Stimulated activated CD8-positive, alpha-beta memory T cell treated with anti-CD3 and anti-CD28 coated beads, Interleukin-7, amount 100 ng/mL, for 24 hours (primary cell): Measurements from ENCODE around the gene MST1.

Experiments
- DNase-seq: peaks from one replicate; pipeline ENCODE4 v3.0.0-alpha.2; 2020; ENCODE audit warnings: low read depth

MST1 gene

GRCh38 chr3:49674497-49674983, 14.7 kb downstream of the MST1 start:
- DNase-seq: no peak

- peak; percentile 95 for DNase-seq
Observed at GRCh38 chr3:49673715-49674496, 15.4 kb downstream of the MST1 start, which contains the start of gene APEH. Gene APEH, plus strand, starts transcription at chr3:49674351. Its CDS starts 51 bp downstream, at chr3:49674402.

DNA sequence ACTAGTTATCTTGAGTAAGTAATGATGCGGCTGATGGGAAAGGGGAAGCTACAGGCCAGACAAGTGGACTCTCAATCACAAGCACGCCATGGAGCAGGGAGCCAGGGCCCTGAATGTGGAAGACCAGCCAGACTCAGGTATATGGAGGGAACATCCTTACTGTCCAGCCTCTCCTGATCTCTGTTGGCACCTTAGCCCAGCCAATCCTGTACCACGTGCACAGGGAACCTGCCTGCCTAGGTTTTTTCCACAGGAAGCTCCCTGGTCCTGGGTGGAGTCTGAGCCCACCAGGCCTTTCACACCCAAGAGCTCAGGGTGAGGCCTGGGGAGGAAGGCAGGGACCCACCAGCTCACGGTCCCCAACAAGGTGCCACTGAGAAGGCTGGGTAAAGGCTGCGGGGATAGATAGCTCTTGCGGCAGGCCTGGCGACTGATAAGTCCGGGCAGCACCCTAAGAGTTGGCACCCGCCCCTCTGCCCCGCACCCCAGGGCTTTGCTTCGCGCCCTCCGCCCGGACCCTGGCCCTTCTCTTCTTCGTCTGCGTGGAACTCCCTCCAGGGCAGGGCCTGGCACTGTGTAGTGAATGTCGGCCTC, 16.1 kb downstream of the MST1 start:
- DNase-seq: no peak

GRCh38 chr3:49671291-49672288, 17.7 kb downstream of the MST1 start:
- no peak for DNase-seq

- DNase-seq: no peak
Observed at GRCh38 chr3:49670940-49671290, 18.4 kb downstream of the MST1 start.

- DNase-seq: no peak
Observed at GRCh38 chr3:49669352-49669751, 19.9 kb downstream of the MST1 start.

DNA sequence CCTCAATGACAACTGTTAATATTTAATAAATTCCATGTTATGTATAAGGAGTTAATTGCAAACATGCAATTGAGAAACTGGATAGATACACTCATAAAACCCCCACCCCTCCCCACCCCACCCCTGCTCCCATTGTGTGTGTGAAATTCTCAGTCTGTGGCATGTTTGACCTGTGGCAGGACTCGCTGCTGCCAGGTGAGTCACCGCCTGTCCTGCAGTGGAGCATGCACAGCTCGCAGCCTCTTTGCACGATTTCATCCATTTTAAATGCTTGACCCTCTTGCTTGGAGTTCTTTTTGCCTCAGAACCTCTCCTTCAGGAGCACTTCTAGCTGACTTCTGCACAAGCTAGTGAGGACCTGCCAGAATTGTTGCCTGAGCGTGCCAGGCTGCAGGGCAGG, 20.4 kb downstream of the MST1 start:
- no peak for DNase-seq

DNA sequence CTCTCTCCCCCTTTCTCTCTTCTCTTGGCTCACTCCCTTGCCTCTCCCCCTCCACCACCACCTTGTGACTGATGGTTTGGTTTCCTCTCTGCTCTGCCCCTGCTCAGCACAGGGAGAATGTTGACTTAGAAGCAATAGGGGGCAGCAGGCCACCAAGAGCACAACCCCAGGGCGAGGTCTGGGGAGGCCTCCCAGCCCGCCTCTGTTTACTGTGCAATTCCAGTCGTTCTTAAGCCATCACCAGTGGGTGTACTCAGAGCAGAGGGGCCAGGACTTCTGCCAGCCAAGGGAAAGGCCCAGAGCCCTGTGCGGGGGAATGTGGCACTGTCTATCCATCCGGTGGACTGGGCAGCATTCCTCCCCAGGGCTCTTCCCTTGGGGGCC, 20.9 kb downstream of the MST1 start:
- DNase-seq: no peak

DNA sequence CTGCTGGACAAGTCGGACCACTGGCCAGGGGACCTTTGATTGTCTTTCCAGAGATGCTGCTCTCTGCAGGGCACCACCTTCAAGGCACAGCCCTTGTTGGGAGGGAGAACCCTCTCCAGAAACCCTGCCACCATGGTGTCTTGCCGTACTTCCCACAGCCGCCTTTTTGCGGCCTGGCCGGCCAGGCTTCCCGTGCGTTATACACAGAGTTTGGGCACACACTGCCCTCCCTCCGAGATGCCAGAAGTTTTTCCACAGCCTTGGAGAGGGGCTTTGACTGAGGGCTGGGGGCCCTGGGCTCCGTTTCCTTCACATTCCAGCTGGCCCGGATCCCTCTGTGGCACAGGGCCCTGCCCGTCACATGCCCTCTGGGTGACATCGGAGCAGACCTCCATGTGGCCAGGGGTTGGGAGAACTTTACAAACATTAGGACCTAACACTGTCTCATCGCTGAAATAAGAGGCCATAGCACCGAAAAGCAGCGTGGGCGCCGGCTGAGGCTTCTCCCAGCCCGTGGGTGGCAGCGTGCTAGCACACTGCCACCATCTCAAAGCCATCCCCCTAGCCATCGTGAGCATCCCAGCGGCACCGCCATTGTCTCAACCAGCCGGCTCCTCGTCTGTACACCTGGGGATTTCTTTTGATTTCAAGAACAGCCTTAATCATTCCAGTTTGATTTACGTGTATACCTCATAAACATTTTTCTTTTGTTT, 21.4 kb downstream of the MST1 start:
- DNase-seq: no peak

DNA sequence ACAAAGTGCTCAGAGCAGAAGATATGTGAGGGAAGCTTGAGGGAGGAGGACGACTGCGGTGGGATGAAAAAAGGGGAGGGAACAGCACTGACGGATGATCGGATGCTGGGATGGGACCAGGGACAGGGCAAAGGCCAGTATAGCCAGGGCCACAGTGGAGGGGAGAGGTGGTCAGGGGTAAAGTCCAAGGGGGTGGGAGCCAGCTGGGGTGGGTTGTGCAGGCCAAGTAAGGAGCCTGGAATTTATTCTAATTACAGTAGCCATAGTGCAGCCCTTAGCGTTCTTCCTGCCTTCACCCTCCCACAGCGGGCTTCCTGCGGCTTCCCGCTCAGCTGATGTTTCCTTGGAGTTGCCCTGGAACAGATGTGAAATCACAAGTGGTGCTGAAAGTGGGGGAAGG, 22.7 kb downstream of the MST1 start:
- DNase-seq: no peak

GRCh38 chr3:49665822-49666519, 23.3 kb downstream of the MST1 start:
- DNase-seq: no peak

DNA sequence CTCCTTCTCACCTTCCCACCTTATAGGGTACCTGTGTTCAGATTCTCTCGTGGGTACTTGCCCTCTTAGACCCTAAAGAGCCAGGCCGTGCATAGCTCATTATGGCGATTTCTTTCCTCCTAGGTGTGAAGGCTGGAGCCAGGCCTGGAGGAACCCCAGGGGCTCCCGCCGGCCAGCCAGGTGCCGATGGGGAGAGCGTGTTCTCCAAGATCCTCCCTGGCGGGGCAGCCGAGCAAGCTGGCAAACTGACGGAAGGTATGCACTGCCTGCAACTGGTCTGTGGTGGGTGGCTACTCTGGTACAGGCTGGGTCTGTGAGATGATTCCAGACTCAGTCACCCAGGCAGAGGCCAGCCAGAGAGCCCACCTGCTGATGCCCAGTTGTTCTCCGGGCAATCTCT, 25.0 kb downstream of the MST1 start:
- DNase-seq: no peak

DNA sequence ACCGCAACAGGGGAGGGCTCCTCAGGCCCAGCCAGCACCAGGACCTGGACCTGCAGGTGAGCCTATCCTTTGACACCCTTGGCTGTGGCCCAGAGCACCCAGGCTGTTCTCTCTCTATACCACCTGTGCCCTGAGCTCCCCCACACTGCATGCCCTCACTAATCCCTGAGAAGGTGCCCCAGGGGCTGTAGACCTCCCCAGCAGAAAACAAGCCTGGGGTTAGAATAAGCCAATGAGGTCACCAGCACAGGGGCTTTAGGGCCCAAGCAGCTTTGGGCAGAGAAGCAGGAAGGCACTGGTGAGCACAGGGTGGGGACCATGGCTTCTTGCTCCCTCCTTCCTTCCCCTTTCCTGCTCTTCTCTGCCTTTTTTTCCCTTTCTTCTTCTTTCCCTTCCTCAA, 25.4 kb downstream of the MST1 start:
- DNase-seq: no peak

- DNase-seq: no peak
Observed at GRCh38 chr3:49662720-49663413, 26.4 kb downstream of the MST1 start.

GRCh38 chr3:49662021-49662420, 27.3 kb downstream of the MST1 start:
- DNase-seq: no peak

- no peak for DNase-seq
Observed at GRCh38 chr3:49661281-49661680, 28.0 kb downstream of the MST1 start.

DNA sequence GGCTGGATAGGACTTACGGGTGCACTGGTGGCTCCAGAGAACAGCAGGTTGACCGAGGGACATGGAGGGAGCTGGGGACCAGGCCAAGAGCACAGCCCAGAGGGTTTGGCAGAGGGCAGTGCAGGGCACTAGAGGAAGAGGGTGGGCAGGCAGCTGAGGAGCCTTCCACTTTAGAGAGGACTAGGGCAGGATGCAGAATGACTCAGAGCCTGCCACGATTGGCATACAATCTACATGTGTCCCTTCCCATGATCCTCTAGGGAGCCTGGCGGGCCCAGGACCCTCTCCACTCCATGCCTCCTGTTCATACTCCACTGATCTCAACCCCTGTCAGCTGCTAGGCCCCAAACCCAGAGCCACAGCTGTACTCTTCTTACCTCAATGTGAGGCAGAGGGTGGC, 29.5 kb downstream of the MST1 start:
- DNase-seq: no peak

- DNase-seq: no peak
Observed at GRCh38 chr3:49658711-49659110, 30.6 kb downstream of the MST1 start.

DNA sequence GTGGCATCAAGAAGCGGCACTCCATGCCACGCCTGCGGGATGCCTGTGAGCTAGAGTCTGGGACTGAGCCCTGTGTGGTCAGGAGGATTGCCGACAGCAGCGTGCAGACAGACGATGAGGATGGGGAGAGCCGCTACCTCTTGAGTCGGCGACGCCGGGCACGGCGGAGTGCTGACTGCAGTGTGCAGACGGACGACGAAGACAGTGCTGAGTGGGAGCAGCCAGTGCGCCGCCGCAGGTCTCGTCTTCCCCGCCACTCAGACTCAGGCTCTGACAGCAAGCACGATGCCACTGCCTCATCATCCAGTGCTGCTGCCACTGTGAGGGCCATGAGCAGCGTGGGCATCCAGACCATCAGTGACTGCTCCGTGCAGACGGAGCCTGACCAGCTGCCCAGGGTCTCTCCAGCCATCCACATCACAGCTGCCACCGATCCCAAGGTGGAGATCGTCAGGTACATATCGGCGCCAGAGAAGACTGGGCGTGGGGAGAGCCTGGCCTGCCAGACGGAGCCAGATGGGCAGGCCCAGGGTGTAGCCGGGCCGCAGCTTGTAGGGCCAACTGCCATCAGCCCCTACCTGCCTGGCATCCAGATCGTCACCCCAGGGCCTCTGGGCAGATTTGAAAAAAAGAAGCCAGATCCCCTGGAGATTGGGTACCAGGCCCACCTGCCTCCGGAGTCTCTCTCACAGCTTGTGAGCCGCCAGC, 31.9 kb downstream of the MST1 start:
- DNase-seq: no peak

- no peak for DNase-seq
Observed at GRCh38 chr3:49656541-49657112, 32.6 kb downstream of the MST1 start.
